ENCODE measurements around the gene IQSEC1. TPM values are rescaled to one million over a fixed set of nuclear protein-coding genes. Genes with fewer than 3 reads are reported as not detected.
A peak's percentile ranks its signal among the peaks of the same experiment; 100 is the strongest.

The IQSEC1 gene
- total RNA-seq, 6 experiments from 2014 or later, result 21.1 to 25.1 (median 21.9) TPM

- Mint-ChIP-seq H3K27ac (no peak overlapping the region), H3K4me3 (peak overlapping the region; percentile 37; the same call in 1 of the 2 replicates), H3K27me3 (ENCODE audit: insufficient read depth) (peaks cover 10% of the 10 kb centered on the region), H3K36me3 (ENCODE audit: low read depth) (no peaks in the 10 kb centered on the region), H3K9me3 (no peaks in the 10 kb centered on the region), H3K4me1 (ENCODE audit: low read depth) (peaks cover 40% of the 10 kb centered on the region)
- TF ChIP-seq CTCF (IDR thresholded peaks at IDR 0.05), result no peak
- DNase-seq, result no peak
These were observed 54.5 kb downstream of the IQSEC1 start for GRCh38 chr3:13018561-13019242.

- DNase-seq, result no peak
- Mint-ChIP-seq H3K36me3 (ENCODE audit: low read depth) (no peaks in the 10 kb centered on the region), H3K4me1 (ENCODE audit: low read depth) (peaks cover 39% of the 10 kb centered on the region), H3K27ac (no peak overlapping the region), H3K27me3 (ENCODE audit: insufficient read depth) (peaks cover 10% of the 10 kb centered on the region), H3K4me3 (no peak overlapping the region), H3K9me3 (no peaks in the 10 kb centered on the region)
- no peak for TF ChIP-seq CTCF (IDR thresholded peaks at IDR 0.05)
These were observed 55.2 kb downstream of the IQSEC1 start for GRCh38 chr3:13018043-13018451.

GRCh38 chr3:13017361-13018042, 55.7 kb downstream of the IQSEC1 start:
- no peak for TF ChIP-seq CTCF (IDR thresholded peaks at IDR 0.05)
- Mint-ChIP-seq H3K36me3 (ENCODE audit: low read depth) (no peaks in the 10 kb centered on the region), H3K9me3 (no peaks in the 10 kb centered on the region), H3K4me3 (no peak overlapping the region), H3K27ac (no peak overlapping the region), H3K27me3 (ENCODE audit: insufficient read depth) (peaks cover 10% of the 10 kb centered on the region), H3K4me1 (ENCODE audit: low read depth) (peaks cover 36% of the 10 kb centered on the region)
- DNase-seq, result no peak

GRCh38 chr3:13016721-13017255, 56.4 kb downstream of the IQSEC1 start:
- H3K27ac Mint-ChIP-seq, result no peak overlapping the region
- peaks cover 14% of the 10 kb centered on the region for H3K27me3 Mint-ChIP-seq (ENCODE audit: insufficient read depth)
- peaks cover 36% of the 10 kb centered on the region for H3K4me1 Mint-ChIP-seq (ENCODE audit: low read depth)
- TF ChIP-seq CTCF (IDR thresholded peaks at IDR 0.05), result no peak
- no peak for DNase-seq
- H3K36me3 Mint-ChIP-seq (ENCODE audit: low read depth), result no peaks in the 10 kb centered on the region
- H3K9me3 Mint-ChIP-seq, result no peaks in the 10 kb centered on the region
- H3K4me3 Mint-ChIP-seq, result no peak overlapping the region

- Mint-ChIP-seq H3K27ac (no peak overlapping the region), H3K4me3 (no peak overlapping the region), H3K9me3 (no peaks in the 10 kb centered on the region), H3K36me3 (ENCODE audit: low read depth) (no peaks in the 10 kb centered on the region), H3K4me1 (ENCODE audit: low read depth) (peaks cover 34% of the 10 kb centered on the region), H3K27me3 (ENCODE audit: insufficient read depth) (peaks cover 14% of the 10 kb centered on the region)
- TF ChIP-seq CTCF (IDR thresholded peaks at IDR 0.05), result no peak
- DNase-seq, result no peak
These were observed 57.0 kb downstream of the IQSEC1 start for GRCh38 chr3:13016083-13016720.

All from HFFc6 (cell line).